B cell (primary cell): ENCODE results near the gene FNDC11. TPM values are rescaled to one million over a fixed set of nuclear protein-coding genes. Genes with fewer than 3 reads are reported as not detected.
"Not testable (repeated sequence)": the region's sequence is repeated elsewhere in the genome, so short reads cannot be mapped to it uniquely, and the experiment has no call there.

Experiments
- ATAC-seq: fragments of 200-7000 bp; cut with Tn5 transposase; one replicate; pipeline ENCODE4 v1.10.0; 2021; ENCODE audit warnings: low read depth, mild to moderate bottlenecking, moderate number of reproducible peaks, moderate library complexity
- CTCF ChIA-PET: fragments of 350-600 bp; sonication (Branson Sonifier 250); formaldehyde crosslinking; loops from one replicate; lab custom pipeline; 2021; ENCODE audit warnings: antibody characterized with exemption, inconsistent platforms; lab: Charles Lee
- POLR2A ChIA-PET: fragments of 350-600 bp; sonication (Branson Sonifier 250); formaldehyde crosslinking; loops from one replicate; lab custom pipeline; 2021; ENCODE audit warnings: antibody characterized with exemption; lab: Charles Lee
- DNase-seq: peaks from one replicate; pipeline ENCODE4 v3.0.0; 2013
- H2AFZ ChIP-seq: 2 replicates; pipeline ENCODE4 v1.6.1; 2012; ENCODE audit warnings: mild to moderate bottlenecking, low read depth, low read length; ENCODE audit not compliant: insufficient read depth, poor library complexity, severe bottlenecking
- H3K27ac ChIP-seq, 2 donors: 1 replicate in 1 of 2; 2 replicates in 1 of 2; pipeline ENCODE4 v1.5.1; 2012 to 2013; ENCODE audit warnings: low read length in 2 of 2, mild to moderate bottlenecking in 2 of 2, moderate library complexity in 1 of 2
- H3K27me3 ChIP-seq, 4 experiments: fragments of 200-600 bp in 1 of 4; sonication (generic) in 1 of 4; replicated peaks in 1 of 4; 1 replicate in 2 of 4; 2 replicates in 2 of 4; pipeline versions ENCODE4 v1.6.1 to v1.7.0; 2013 to 2016; ENCODE audit warnings: low read length in 3 of 4, mild to moderate bottlenecking in 2 of 4, mixed read lengths in 1 of 4, moderate library complexity in 1 of 4; ENCODE audit not compliant: insufficient read depth in 4 of 4, control insufficient read depth in 3 of 4; ENCODE audit errors: control extremely low read depth in 1 of 4
- H3K36me3 ChIP-seq, 2 experiments: replicated peaks in 1 of 2; 1 replicate in 1 of 2; 2 replicates in 1 of 2; pipeline versions ENCODE4 v1.6.1 to v1.7.1; 2013; ENCODE audit warnings: low read length in 1 of 2; ENCODE audit not compliant: insufficient read depth in 2 of 2, control insufficient read depth in 1 of 2; ENCODE audit errors: control extremely low read depth in 1 of 2, extremely low read depth in 1 of 2
- H3K4me1 ChIP-seq, 2 donors: fragments of 200-600 bp in 1 of 2; sonication (generic) in 1 of 2; 1 replicate in 1 of 2; 2 replicates in 1 of 2; pipeline versions ENCODE4 v1.5.1 to v1.6.1; 2013 to 2017; ENCODE audit warnings: low read length in 2 of 2; ENCODE audit not compliant: control insufficient read depth in 2 of 2, insufficient read depth in 2 of 2
- H3K4me2 ChIP-seq: replicated peaks from 2 replicates; pipeline ENCODE3; 2012; ENCODE audit warnings: mild to moderate bottlenecking, low read depth, low read length; ENCODE audit not compliant: poor library complexity, severe bottlenecking
- H3K4me3 ChIP-seq, 5 experiments: fragments of 200-600 bp in 1 of 5; sonication (generic) in 1 of 5; 1 replicate in 3 of 5; 2 replicates in 2 of 5; pipeline versions ENCODE4 v1.5.1 to v1.7.0; 2011 to 2016; ENCODE audit warnings: low read length in 4 of 5, mild to moderate bottlenecking in 4 of 5, low read depth in 2 of 5, control low read depth in 1 of 5, moderate library complexity in 1 of 5; ENCODE audit not compliant: insufficient read depth in 1 of 5; ENCODE audit errors: control extremely low read depth in 1 of 5, extremely low read depth in 1 of 5
- H3K79me2 ChIP-seq: fragments of 200-600 bp; sonication (generic); one replicate; pipeline ENCODE4 v1.6.0; 2016; ENCODE audit warnings: low read length; ENCODE audit not compliant: control insufficient read depth, insufficient read depth
- H3K9ac ChIP-seq: fragments of 200-600 bp; sonication (generic); 2 replicates; pipeline ENCODE4 v1.6.1; 2017; ENCODE audit warnings: mild to moderate bottlenecking, low read length, moderate library complexity
- H3K9me3 ChIP-seq, 3 donors: one replicate each; pipeline versions ENCODE4 v1.6.1 to v1.7.1; 2013; ENCODE audit warnings: low read length in 2 of 3; ENCODE audit not compliant: control insufficient read depth in 2 of 3, insufficient read depth in 1 of 3; ENCODE audit errors: control extremely low read depth in 1 of 3
- H4K20me1 ChIP-seq: 2 replicates; pipeline ENCODE4 v1.6.0; 2012; ENCODE audit warnings: mild to moderate bottlenecking, low read length; ENCODE audit not compliant: insufficient read depth, control insufficient read depth, poor library complexity, severe bottlenecking
- H3K27ac Mint-ChIP-seq: one replicate; pipeline ENCODE4 v1.8.0; 2021; ENCODE audit warnings: mixed read lengths
- H3K27me3 Mint-ChIP-seq: one replicate; pipeline ENCODE4 v1.8.0; 2021; ENCODE audit warnings: mixed read lengths
- H3K4me1 Mint-ChIP-seq: one replicate; pipeline ENCODE4 v1.8.0; 2021; ENCODE audit warnings: mixed read lengths
- H3K4me3 Mint-ChIP-seq: one replicate; pipeline ENCODE4 v1.8.0; 2021; ENCODE audit warnings: mixed read lengths
- H3K9me3 Mint-ChIP-seq: one replicate; pipeline ENCODE4 v1.8.0; 2022; ENCODE audit warnings: mixed read lengths; ENCODE audit not compliant: insufficient read depth
- CTCF ChIP-seq: fragments of 200-600 bp; IDR thresholded peaks from one replicate; pipeline ENCODE4 v1.8.0; 2022; ENCODE audit warnings: antibody characterized with exemption, mild to moderate bottlenecking
- EZH2 ChIP-seq: IDR thresholded peaks from 2 replicates; pipeline ENCODE4 v1.6.1; 2012; ENCODE audit warnings: borderline replicate concordance, low read depth, mild to moderate bottlenecking, moderate library complexity, low read length; ENCODE audit not compliant: insufficient read depth, poor library complexity, severe bottlenecking
- WGBS: methylation state at CpG from one replicate; pipeline ENCODE4 v1.1.5; 2013; ENCODE audit warnings: missing lambda C conversion rate; ENCODE audit not compliant: insufficient coverage; 5-methylcytosine and 5-hydroxymethylcytosine counted together
- intact Hi-C: fragments of 100-400 bp; cut with micrococcal nuclease; formaldehyde crosslinking; loops from one replicate; pipeline ENCODE4 v1.10.0; 2022
- polyA plus RNA-seq: library from polyadenylated mRNA; depleted of rRNA; stranded (reverse); fragments of >200 nt; gene quantifications from 2 replicates; pipeline ENCODE4 v1.2.3, GENCODE V29; 2012
- total RNA-seq, 2 donors: library from RNA; stranded (reverse); fragments of 120-200 nt in 1 of 2; gene quantifications; 1 replicate in 1 of 2; 2 replicates in 1 of 2; pipeline versions ENCODE4 v1.2.3 to v1.2.4, GENCODE V29; 2013 to 2022

The FNDC11 gene
- total and polyA plus RNA-seq, 2 donors (not counting 1 experiment from before 2014, with no cell fraction given) = 3.8 to 34.2 TPM

DNA sequence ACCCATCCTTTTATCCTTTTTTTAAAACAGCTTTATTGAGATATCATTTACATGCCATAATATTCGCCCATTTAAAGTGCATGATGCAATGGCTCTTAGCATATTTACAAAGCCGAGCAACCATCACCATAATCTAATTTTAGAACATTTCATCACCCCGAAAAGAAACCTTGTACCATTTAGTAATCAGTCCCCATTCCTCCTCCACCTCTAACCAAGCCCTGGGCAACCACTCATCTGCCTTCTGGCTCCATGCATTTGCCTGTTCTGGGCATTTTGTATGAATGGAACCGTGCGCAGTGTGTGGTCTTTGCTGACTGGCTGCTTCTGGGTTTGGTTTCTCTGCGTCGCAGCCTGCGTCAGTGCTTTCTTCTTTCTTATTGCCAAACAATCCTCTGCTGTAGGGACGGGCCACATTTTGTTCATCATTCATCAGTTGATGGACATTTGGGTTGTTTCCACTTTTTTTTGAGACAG is 44.8 kb upstream of the FNDC11 start:
- Histone ChIP-seq H4K20me1 (no peaks in the 10 kb centered on the region), H3K27ac (no peak overlapping the region), H3K4me1 (no peaks in the 10 kb centered on the region), H3K9ac (no peak overlapping the region), H3K36me3 (no peaks in the 10 kb centered on the region), H3K9me3 (peaks cover 0 to 24% (median 1%) of the 10 kb centered on the region in 3 donors), H3K4me2 (no peak overlapping the region), H3K4me3 (no peak overlapping the region), H2AFZ (no peak overlapping the region), H3K79me2 (no peaks in the 10 kb centered on the region), H3K27me3 (peaks cover 0 to 19% (median 4%) of the 10 kb centered on the region in 4 experiments)
- Mint-ChIP-seq H3K27me3 (peaks cover 49% of the 10 kb centered on the region), H3K4me1 (no peaks in the 10 kb centered on the region), H3K27ac (no peak overlapping the region), H3K4me3 (no peak overlapping the region), H3K9me3 (peaks cover 2% of the 10 kb centered on the region)
- no peak for ATAC-seq
- WGBS = 52% methylated on average over 2 of the region's 9 CpGs
- ChIA-PET POLR2A (no interaction called here), CTCF (no interaction called here)
- DNase-seq = no peak
- intact Hi-C loops = no loop called here
- TF ChIP-seq EZH2 (no peak), CTCF (no peak)

DNA sequence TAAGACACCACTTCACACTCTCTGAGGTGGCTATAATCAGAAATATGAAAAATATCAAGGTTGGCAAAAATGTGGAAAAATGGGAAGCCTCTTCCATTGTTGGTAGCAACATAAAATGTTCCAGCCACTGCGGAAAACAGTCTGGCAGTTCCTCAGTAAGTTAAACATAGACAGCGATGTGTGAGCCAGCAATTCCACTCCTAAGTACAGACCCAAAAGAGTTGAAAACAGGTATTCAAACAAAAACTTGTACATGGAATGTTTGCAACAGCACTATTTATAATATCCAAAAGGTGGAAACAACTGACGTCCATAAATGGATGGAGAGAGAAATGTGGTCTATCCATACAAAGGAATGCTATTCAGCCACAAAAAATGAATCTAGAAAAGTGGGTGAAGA is 40.8 kb upstream of the FNDC11 start:
- Histone ChIP-seq H4K20me1 (no peaks in the 10 kb centered on the region), H2AFZ (no peak overlapping the region), H3K27me3 (peaks cover 0 to 18% (median 4%) of the 10 kb centered on the region in 4 experiments), H3K27ac (no peak overlapping the region), H3K4me3 (no peak overlapping the region), H3K4me1 (no peaks in the 10 kb centered on the region), H3K79me2 (no peaks in the 10 kb centered on the region), H3K36me3 (no peaks in the 10 kb centered on the region), H3K4me2 (no peak overlapping the region), H3K9me3 (peaks cover 0 to 9% (median 2%) of the 10 kb centered on the region in 3 donors), H3K9ac (no peak overlapping the region)
- intact Hi-C loops = no loop called here
- DNase-seq = no peak
- H3K4me3 Mint-ChIP-seq = no peak overlapping the region
- CTCF ChIA-PET = no interaction called here
- H3K4me1 Mint-ChIP-seq = no peaks in the 10 kb centered on the region
- H3K27me3 Mint-ChIP-seq = peaks cover 40% of the 10 kb centered on the region
- ATAC-seq = no peak
- no peak for TF ChIP-seq EZH2
- TF ChIP-seq CTCF = no peak
- H3K27ac Mint-ChIP-seq = no peak overlapping the region
- H3K9me3 Mint-ChIP-seq = peaks cover 2% of the 10 kb centered on the region
- POLR2A ChIA-PET = no interaction called here
- WGBS = no CpG with 5 or more reads among the region's 3 CpGs

GRCh38 chr20:63514520-63514919 is 39.4 kb upstream of the FNDC11 start:
- H3K9me3 ChIP-seq, H3K27ac Mint-ChIP-seq, H3K4me1 ChIP-seq, H3K9ac ChIP-seq, H3K36me3 ChIP-seq, H3K4me3 Mint-ChIP-seq, ATAC-seq, CTCF ChIA-PET, H3K4me3 ChIP-seq, H3K79me2 ChIP-seq, H4K20me1 ChIP-seq, H3K27ac ChIP-seq, DNase-seq, H3K4me1 Mint-ChIP-seq, H3K9me3 Mint-ChIP-seq, POLR2A ChIA-PET, H3K4me2 ChIP-seq, H2AFZ ChIP-seq, intact Hi-C loops: not testable (repeated sequence)
- peaks cover 0 to 14% (median 6%) of the 10 kb centered on the region in 4 experiments for H3K27me3 ChIP-seq
- WGBS = 51% methylated on average over 8 of the region's 10 CpGs
- peaks cover 32% of the 10 kb centered on the region for H3K27me3 Mint-ChIP-seq
